ENCODE measurements around the gene MANSC4.
"Not testable (repeated sequence)": the region's sequence is repeated elsewhere in the genome, so short reads cannot be mapped to it uniquely, and the experiment has no call there.

Gene MANSC4

DNA sequence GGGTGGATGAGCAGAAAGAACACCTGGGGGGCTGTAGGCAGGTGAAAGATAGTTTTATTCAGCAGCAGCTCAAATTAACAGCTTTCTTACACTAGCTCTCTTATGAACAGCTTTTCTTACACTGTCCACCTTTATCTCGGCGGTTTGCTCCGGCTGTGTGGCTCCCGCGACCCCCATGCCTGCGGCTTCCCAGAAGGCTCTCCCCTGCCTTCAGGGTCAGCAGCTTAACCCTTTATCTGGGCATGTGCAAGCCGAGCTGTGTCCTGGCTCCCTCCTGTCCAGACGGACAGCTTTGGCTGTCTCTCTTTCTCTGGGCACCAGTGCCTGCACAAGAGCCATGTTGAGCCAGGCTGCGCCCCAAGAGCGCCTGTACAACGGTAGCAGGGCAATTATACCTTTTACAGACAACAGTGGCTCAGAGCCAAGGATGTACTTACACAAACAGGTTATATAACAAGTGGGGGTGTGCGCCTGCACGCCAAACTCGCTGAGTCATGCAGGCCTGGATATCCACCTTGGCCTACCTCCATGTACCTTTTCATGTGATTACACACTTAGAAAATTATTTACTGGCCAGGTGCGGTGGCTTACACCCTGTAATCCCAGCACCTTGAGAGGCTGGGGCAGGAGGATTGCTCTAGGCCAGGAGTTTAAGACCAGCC, 28.5 kb downstream of the MANSC4 start:
- TF ChIP-seq CTCF (IDR thresholded peaks at IDR 0.05; ENCODE audit: extremely low read depth, missing control alignments), result no peak
- no peak for DNase-seq (ENCODE audit: low spot score)

- TF ChIP-seq CTCF (IDR thresholded peaks at IDR 0.05; ENCODE audit: extremely low read depth, missing control alignments), result no peak
- no peak for DNase-seq (ENCODE audit: low spot score)
Measured at GRCh38 chr12:27747111-27747820, 32.8 kb downstream of the MANSC4 start.

DNA sequence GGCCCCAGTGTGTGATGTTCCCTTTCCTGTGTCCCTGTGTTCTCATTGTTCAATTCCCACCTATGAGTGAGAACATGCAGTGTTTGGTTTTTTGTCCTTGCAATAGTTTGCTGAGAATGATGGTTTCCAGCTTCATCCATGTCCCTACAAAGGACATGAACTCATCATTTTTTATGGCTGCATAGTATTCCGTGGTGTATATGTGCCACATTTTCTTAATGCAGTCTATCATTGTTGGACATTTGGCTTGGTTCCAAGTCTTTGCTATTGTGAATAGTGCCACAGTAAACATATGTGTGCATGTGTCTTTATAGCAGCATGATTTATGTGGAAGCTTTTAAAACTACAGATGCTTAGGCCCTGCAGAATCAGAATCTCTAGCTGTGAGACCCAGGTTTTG, 34.3 kb downstream of the MANSC4 start:
- DNase-seq (ENCODE audit: low spot score), result not testable (repeated sequence)

DNA sequence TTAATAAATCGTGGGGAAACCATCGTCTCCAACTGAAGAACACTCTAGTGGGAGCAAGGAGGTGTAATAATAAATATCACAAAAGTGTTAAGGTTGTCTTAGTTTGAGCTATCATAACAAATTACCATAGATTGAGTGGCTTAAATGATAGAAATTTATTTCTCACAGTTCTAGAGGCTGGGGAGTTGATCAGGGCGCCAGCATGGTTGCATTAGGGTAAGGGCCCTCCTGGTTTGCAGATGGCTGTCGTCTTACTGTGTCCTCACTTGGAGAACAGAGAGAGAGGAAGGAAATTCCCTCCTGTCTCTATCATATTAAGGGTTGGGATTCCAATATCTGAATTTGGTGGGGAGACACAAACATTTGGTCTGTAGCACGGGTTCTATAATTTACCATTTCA, 36.4 kb downstream of the MANSC4 start:
- TF ChIP-seq CTCF (IDR thresholded peaks at IDR 0.05; ENCODE audit: extremely low read depth, missing control alignments), result no peak
- no peak for DNase-seq (ENCODE audit: low spot score)

GRCh38 chr12:27734321-27734720, 45.7 kb downstream of the MANSC4 start:
- not testable (repeated sequence) for DNase-seq (ENCODE audit: low spot score)

DNA sequence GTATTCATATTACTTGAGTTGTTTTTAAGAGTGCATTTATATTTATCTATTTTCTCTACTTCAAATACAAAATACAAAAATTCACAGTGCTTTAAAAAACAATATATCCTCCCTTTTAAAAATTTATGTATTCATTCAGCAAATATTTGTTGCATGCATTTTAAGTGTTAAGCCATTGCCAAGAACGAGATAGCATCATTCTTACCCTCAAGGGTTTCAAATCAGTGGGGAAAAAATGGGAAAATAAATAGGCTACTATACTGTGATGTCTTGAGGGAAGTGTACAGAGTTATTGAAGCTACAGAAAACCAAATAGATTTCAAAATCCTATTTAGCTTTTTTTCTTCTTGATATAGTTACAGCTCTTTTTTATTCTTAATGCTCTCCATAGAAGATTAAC, 46.2 kb downstream of the MANSC4 start:
- TF ChIP-seq CTCF (IDR thresholded peaks at IDR 0.05; ENCODE audit: extremely low read depth, missing control alignments), result no peak

GRCh38 chr12:27733052-27733656, 46.9 kb downstream of the MANSC4 start:
- DNase-seq (ENCODE audit: low spot score), result peak; percentile 40
- TF ChIP-seq CTCF (IDR thresholded peaks at IDR 0.05; ENCODE audit: extremely low read depth, missing control alignments), result peak; percentile 56

More for the DNA sequence above, 46.2 kb downstream of the MANSC4 start:
- DNase-seq (ENCODE audit: low spot score), result no peak

DNA sequence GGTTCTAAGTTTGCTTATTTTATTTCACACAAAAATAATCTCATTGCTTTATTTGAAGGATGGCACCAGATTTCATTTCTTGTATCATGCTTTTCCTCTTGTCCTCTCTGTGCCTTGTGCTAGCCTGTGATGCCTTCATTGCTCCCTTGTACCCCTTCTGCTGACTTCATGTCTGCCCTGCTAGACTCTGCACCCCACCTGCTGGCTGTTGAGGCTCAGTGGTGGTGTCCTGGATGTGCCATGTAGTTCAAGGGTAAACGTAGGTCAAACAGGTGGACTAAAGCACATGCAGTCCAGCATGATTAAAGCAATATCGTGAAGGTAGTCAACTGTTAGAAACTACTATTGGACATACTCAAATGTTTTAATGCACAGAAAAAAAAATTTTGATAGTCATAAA, 47.8 kb downstream of the MANSC4 start:
- no peak for DNase-seq (ENCODE audit: low spot score)
- no peak for TF ChIP-seq CTCF (IDR thresholded peaks at IDR 0.05; ENCODE audit: extremely low read depth, missing control alignments)

Measured in GM20000 (cell line).